Astrocyte of the spinal cord (primary cell): ENCODE results near the gene IL2RG.

Experiments
- DNase-seq: peaks from one replicate; pipeline ENCODE4 v3.0.0; 2011; ENCODE audit warnings: low read depth, low spot score
- H3K4me3 ChIP-seq: 2 replicates; pipeline ENCODE4 v1.5.1; 2011; ENCODE audit warnings: low read depth, mild to moderate bottlenecking, low read length, moderate library complexity
- in situ Hi-C: cut with HindIII; loops from 2 replicates; pipeline ENCODE4 v1.10.0; 2017; ENCODE audit warnings: low sequenced_read_pairs
- TF ChIP-seq, protein P1 (sequence below): IDR thresholded peaks from 2 replicates; pipeline ENCODE4 v1.5.1; 2012; ENCODE audit warnings: low read depth, mild to moderate bottlenecking, low read length, inconsistent platforms

The IL2RG gene

DNA sequence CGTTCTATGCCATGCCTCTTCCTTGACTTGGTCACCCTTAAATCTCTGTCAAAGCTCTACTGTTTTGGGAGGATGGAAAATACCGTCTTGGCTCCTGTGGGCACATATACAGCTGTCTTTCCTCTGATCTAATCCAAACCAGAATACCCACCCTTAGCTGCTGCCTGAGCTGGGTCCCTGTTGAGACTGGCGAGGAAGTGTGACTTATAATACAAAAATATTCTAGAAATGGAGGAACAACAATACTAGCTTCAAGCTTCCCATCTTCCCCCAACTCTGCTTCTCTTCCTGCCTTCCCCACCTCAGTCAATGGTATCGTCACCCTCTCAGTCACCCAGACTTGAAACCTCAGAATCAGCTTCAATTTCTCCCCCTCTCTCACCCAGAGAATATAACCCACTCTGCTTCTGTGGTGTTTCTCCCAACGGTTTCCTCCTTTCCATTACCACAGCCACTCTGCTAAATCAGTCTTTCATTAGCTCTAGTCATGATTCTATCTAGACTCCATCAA is 599 bp upstream of the IL2RG start:
- DNase-seq, result no peak
- in situ Hi-C loops, result no loop called here
- H3K4me3 ChIP-seq, result no peak overlapping the region
- TF ChIP-seq, protein P1, sequence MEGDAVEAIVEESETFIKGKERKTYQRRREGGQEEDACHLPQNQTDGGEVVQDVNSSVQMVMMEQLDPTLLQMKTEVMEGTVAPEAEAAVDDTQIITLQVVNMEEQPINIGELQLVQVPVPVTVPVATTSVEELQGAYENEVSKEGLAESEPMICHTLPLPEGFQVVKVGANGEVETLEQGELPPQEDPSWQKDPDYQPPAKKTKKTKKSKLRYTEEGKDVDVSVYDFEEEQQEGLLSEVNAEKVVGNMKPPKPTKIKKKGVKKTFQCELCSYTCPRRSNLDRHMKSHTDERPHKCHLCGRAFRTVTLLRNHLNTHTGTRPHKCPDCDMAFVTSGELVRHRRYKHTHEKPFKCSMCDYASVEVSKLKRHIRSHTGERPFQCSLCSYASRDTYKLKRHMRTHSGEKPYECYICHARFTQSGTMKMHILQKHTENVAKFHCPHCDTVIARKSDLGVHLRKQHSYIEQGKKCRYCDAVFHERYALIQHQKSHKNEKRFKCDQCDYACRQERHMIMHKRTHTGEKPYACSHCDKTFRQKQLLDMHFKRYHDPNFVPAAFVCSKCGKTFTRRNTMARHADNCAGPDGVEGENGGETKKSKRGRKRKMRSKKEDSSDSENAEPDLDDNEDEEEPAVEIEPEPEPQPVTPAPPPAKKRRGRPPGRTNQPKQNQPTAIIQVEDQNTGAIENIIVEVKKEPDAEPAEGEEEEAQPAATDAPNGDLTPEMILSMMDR, result no peak

GRCh38 chrX:71109051-71109450 is 2.3 kb downstream of the IL2RG start:
- in situ Hi-C loops, result no loop called here
- TF ChIP-seq, protein P1, result no peak
- DNase-seq, result no peak
- H3K4me3 ChIP-seq, result no peak overlapping the region

DNA sequence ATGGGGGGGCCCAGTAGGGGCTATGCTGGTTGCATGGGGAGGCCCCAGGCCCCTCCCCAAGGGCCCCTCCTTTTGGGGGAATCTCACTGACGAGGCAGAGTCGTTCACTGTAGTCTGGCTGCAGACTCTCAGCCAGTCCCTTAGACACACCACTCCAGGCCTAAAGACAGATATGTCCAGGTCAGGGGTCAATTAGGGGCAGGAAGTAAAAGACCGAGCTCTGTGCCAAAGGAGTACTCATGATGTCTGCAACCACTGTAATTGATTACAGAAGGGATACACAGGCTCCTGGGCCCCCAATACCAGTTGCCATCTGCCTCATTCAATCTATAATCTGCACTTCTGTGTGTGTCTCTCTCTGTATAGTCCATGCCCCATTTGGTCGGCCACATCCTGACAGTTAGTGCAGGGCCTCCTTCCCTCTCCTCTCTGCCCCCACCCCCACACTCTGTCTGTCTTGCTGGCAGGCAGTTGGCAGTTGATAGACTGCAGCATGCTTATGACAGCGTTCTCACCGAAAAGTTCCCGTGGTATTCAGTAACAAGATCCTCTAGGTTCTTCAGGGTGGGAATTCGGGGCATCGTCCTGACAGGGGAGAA is 3.5 kb downstream of the IL2RG start:
- H3K4me3 ChIP-seq, result no peak overlapping the region
- TF ChIP-seq, protein P1, result no peak
- in situ Hi-C loops, result no loop called here
- no peak for DNase-seq

- in situ Hi-C loops, result no loop called here
- H3K4me3 ChIP-seq, result no peak overlapping the region
- TF ChIP-seq, protein P1, result no peak
- DNase-seq, result no peak
Observed at GRCh38 chrX:71107245-71107644, 4.1 kb downstream of the IL2RG start.

- in situ Hi-C loops, result no loop called here
- TF ChIP-seq, protein P1, result no peak
- no peak for DNase-seq
- no peak within 1 kb of the TSS for H3K4me3 ChIP-seq
Observed at GRCh38 chrX:71106427-71106826, 5.0 kb downstream of the IL2RG start, which contains the start of gene CXorf65. Gene CXorf65 (minus strand): TSS chrX:71106740. CDS start chrX:71106556, 184 bp downstream.

DNA sequence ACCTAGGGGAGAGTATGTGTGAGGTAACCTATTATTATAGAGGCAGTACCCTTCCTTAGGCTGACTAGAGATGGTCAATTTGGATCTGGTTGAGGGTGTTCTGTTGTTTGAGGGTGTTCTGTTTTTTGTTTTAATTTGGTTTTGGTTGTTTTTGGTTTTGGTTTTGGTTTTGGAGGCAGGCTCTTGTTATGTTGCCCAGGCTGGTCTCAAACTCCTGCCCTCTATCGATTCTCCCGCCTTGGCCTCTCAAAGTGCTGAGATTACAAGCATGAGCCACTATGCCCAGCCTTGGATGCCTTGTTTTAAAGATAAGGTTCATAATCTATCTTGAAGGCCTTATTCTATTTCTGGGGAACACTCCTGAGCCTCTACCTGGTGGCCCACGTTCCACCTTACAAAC is 5.7 kb downstream of the IL2RG start:
- no peak for DNase-seq
- no peak overlapping the region for H3K4me3 ChIP-seq
- TF ChIP-seq, protein P1, result no peak
- in situ Hi-C loops, result no loop called here
